NCI-H1436 (cell line): ENCODE data around the gene TENM3.
"Not testable (repeated sequence)": the region's sequence is repeated elsewhere in the genome, so short reads cannot be mapped to it uniquely, and the experiment has no call there.

ENCODE experiments used
- DNase-seq: peaks from one replicate; lab custom pipeline; 2025; lab: John Stamatoyannopoulos, UW

Gene TENM3

GRCh38 chr4:182337366-182337765 is 94.2 kb downstream of the TENM3 start:
- DNase-seq, result no peak

GRCh38 chr4:182338063-182338462 is 94.9 kb downstream of the TENM3 start:
- DNase-seq, result no peak

- no peak for DNase-seq
Measured at GRCh38 chr4:182338746-182339145, 95.5 kb downstream of the TENM3 start.

- DNase-seq, result no peak
Measured at GRCh38 chr4:182339221-182339641, 96.0 kb downstream of the TENM3 start.

- DNase-seq, result no peak
Measured at GRCh38 chr4:182343453-182343852, 100.3 kb downstream of the TENM3 start.

- DNase-seq, result no peak
Measured at GRCh38 chr4:182344968-182345367, 101.8 kb downstream of the TENM3 start.

- no peak for DNase-seq
Measured at GRCh38 chr4:182346250-182346649, 103.0 kb downstream of the TENM3 start.

GRCh38 chr4:182346675-182347375 is 103.6 kb downstream of the TENM3 start:
- DNase-seq, result no peak

- DNase-seq, result no peak
Measured at GRCh38 chr4:182348779-182349326, 105.7 kb downstream of the TENM3 start.

GRCh38 chr4:182350041-182350440 is 106.8 kb downstream of the TENM3 start:
- DNase-seq, result no peak

- no peak for DNase-seq
Measured at GRCh38 chr4:182351485-182351884, 108.3 kb downstream of the TENM3 start.

GRCh38 chr4:182354106-182354505 is 110.9 kb downstream of the TENM3 start:
- DNase-seq, result no peak

GRCh38 chr4:182354867-182355266 is 111.7 kb downstream of the TENM3 start:
- DNase-seq, result no peak

- DNase-seq, result no peak
Measured at GRCh38 chr4:182367153-182367552, 124.0 kb downstream of the TENM3 start.

- DNase-seq, result no peak
Measured at GRCh38 chr4:182369211-182369610, 126.0 kb downstream of the TENM3 start.

- no peak for DNase-seq
Measured at GRCh38 chr4:182370491-182370890, 127.3 kb downstream of the TENM3 start.

GRCh38 chr4:182380771-182381181 is 137.6 kb downstream of the TENM3 start:
- no peak for DNase-seq

- no peak for DNase-seq
Measured at GRCh38 chr4:182382941-182383340, 139.7 kb downstream of the TENM3 start.

GRCh38 chr4:182384631-182385091 is 141.5 kb downstream of the TENM3 start:
- no peak for DNase-seq

GRCh38 chr4:182385897-182386296 is 142.7 kb downstream of the TENM3 start:
- DNase-seq, result no peak

- DNase-seq, result not testable (repeated sequence)
Measured at GRCh38 chr4:182386576-182386975, 143.4 kb downstream of the TENM3 start.

GRCh38 chr4:182391111-182391684 is 148.0 kb downstream of the TENM3 start:
- DNase-seq, result no peak

- no peak for DNase-seq
Measured at GRCh38 chr4:182394181-182394580, 151.0 kb downstream of the TENM3 start.
